ENCODE results near the gene SAMD13. TPM values are rescaled to one million over a fixed set of nuclear protein-coding genes. Genes with fewer than 3 reads are reported as not detected.

SAMD13 gene
- total RNA-seq, 1 experiment from 2014 or later: 1.7 TPM

GRCh38 chr1:84298328-84298683 is 3.2 kb upstream of the SAMD13 start:
- peaks cover 17% of the 10 kb centered on the region for H3K36me3 Mint-ChIP-seq (ENCODE audit: insufficient read depth, unreplicated experiment)
- H3K27ac Mint-ChIP-seq (ENCODE audit: unreplicated experiment): peak overlapping the region; percentile 87
- H3K4me1 Mint-ChIP-seq (ENCODE audit: low read depth, unreplicated experiment): peaks cover 42% of the 10 kb centered on the region
- DNase-seq: peak; percentile 56
- BruUV-seq (replicated peaks): no TSS peak
- intact Hi-C loops (cut with micrococcal nuclease; ENCODE audit: unreplicated experiment): no loop called here
- H3K27me3 Mint-ChIP-seq (ENCODE audit: unreplicated experiment): no peaks in the 10 kb centered on the region
- CTCF ChIA-PET: interaction anchor here (0.7 to 1.1 kb wide), 2 partner anchors 16 to 135 kb away, joined by 3 to 4 read pairs; no protein-coding TSS in a partner anchor
- peak overlapping the region; percentile 98 for H3K4me3 Mint-ChIP-seq (ENCODE audit: low read depth, unreplicated experiment)
- TF ChIP-seq CTCF (IDR thresholded peaks at IDR 0.05; ENCODE audit: unreplicated experiment): no peak
- H3K9me3 Mint-ChIP-seq (ENCODE audit: low read depth, unreplicated experiment): peaks cover 5% of the 10 kb centered on the region

- intact Hi-C loops (cut with micrococcal nuclease; ENCODE audit: unreplicated experiment): no loop called here
- Mint-ChIP-seq H3K4me3 (ENCODE audit: low read depth, unreplicated experiment) (peak overlapping the region; percentile 98), H3K4me1 (ENCODE audit: low read depth, unreplicated experiment) (peaks cover 46% of the 10 kb centered on the region), H3K9me3 (ENCODE audit: low read depth, unreplicated experiment) (peaks cover 5% of the 10 kb centered on the region), H3K27ac (ENCODE audit: unreplicated experiment) (peak overlapping the region; percentile 87), H3K36me3 (ENCODE audit: insufficient read depth, unreplicated experiment) (peaks cover 17% of the 10 kb centered on the region), H3K27me3 (ENCODE audit: unreplicated experiment) (no peaks in the 10 kb centered on the region)
- CTCF ChIA-PET: interaction anchor here (0.7 to 1.1 kb wide), 3 partner anchors 16 to 196 kb away, joined by 3 to 4 read pairs (median 3); no protein-coding TSS in a partner anchor
- BruUV-seq (replicated peaks): no TSS peak
- DNase-seq: peak; percentile 50
- TF ChIP-seq CTCF (IDR thresholded peaks at IDR 0.05; ENCODE audit: unreplicated experiment): no peak
These were observed 2.6 kb upstream of the SAMD13 start for GRCh38 chr1:84298684-84299535.

- peak overlapping the region; percentile 87 for H3K27ac Mint-ChIP-seq (ENCODE audit: unreplicated experiment)
- H3K27me3 Mint-ChIP-seq (ENCODE audit: unreplicated experiment): no peaks in the 10 kb centered on the region
- BruUV-seq (replicated peaks): TSS peak; percentile 18
- peak overlapping the region; percentile 98 for H3K4me3 Mint-ChIP-seq (ENCODE audit: low read depth, unreplicated experiment)
- no peak for DNase-seq
- TF ChIP-seq CTCF (IDR thresholded peaks at IDR 0.05; ENCODE audit: unreplicated experiment): no peak
- peaks cover 2% of the 10 kb centered on the region for H3K9me3 Mint-ChIP-seq (ENCODE audit: low read depth, unreplicated experiment)
- peaks cover 46% of the 10 kb centered on the region for H3K4me1 Mint-ChIP-seq (ENCODE audit: low read depth, unreplicated experiment)
- H3K36me3 Mint-ChIP-seq (ENCODE audit: insufficient read depth, unreplicated experiment): peaks cover 17% of the 10 kb centered on the region
- intact Hi-C loops (cut with micrococcal nuclease; ENCODE audit: unreplicated experiment): loop anchor here (1.0 to 10.0 kb wide), 3 partner anchors 68 to 134 kb away; no protein-coding TSS in a partner anchor
- CTCF ChIA-PET: interaction anchor here (0.7 kb wide), 1 partner anchor 196 kb away, joined by 3 read pairs; no protein-coding TSS in a partner anchor
These were observed 1.9 kb upstream of the SAMD13 start for GRCh38 chr1:84299536-84300170.

GRCh38 chr1:84300501-84300900 is 1.0 kb upstream of the SAMD13 start:
- no TSS peak for BruUV-seq (replicated peaks)
- no peak for DNase-seq
- Mint-ChIP-seq H3K9me3 (ENCODE audit: low read depth, unreplicated experiment) (no peaks in the 10 kb centered on the region), H3K27me3 (ENCODE audit: unreplicated experiment) (no peaks in the 10 kb centered on the region), H3K4me1 (ENCODE audit: low read depth, unreplicated experiment) (peaks cover 46% of the 10 kb centered on the region), H3K4me3 (ENCODE audit: low read depth, unreplicated experiment) (no peak overlapping the region), H3K27ac (ENCODE audit: unreplicated experiment) (no peak overlapping the region), H3K36me3 (ENCODE audit: insufficient read depth, unreplicated experiment) (peaks cover 17% of the 10 kb centered on the region)
- intact Hi-C loops (cut with micrococcal nuclease; ENCODE audit: unreplicated experiment): loop anchor here (1.0 to 10.0 kb wide), 3 partner anchors 67 to 133 kb away; no protein-coding TSS in a partner anchor
- no peak for TF ChIP-seq CTCF (IDR thresholded peaks at IDR 0.05; ENCODE audit: unreplicated experiment)
- CTCF ChIA-PET: no interaction called here
